ENCODE results near the gene CACNA1S. TPM values are rescaled to one million over a fixed set of nuclear protein-coding genes. Genes with fewer than 3 reads are reported as not detected.

CACNA1S gene
- total RNA-seq, 4 donors from 2014 or later: not detected

- H3K4me3 ChIP-seq: no peak overlapping the region
- 89% methylated on average over 3 of the region's 7 CpGs; no CpG with 5 or more reads in 1 of the 2 donors for WGBS, 2 donors (ENCODE audit: low coverage in 1 of 2)
- H3K36me3 ChIP-seq: no peaks in the 10 kb centered on the region
- peak overlapping the region in 3 of 4 donors; percentile 8 to 58 (median 44) for H3K27ac ChIP-seq
- H3K27me3 ChIP-seq: peaks cover 11% of the 10 kb centered on the region
- TF ChIP-seq POLR2A (IDR thresholded peaks at IDR 0.05) (no peak), CTCF (IDR thresholded peaks at IDR 0.05) (peak in 1 of 4 experiments; percentile 17)
- no peaks in the 10 kb centered on the region for H3K9me3 ChIP-seq
- peaks cover 0 to 90% (median 24%) of the 10 kb centered on the region in 3 donors for H3K4me1 ChIP-seq
- no peak for ATAC-seq
Measured at GRCh38 chr1:201025571-201026002, 86.6 kb downstream of the CACNA1S start.

- H3K27ac ChIP-seq: peak overlapping the region in 1 of 4 donors; percentile 58
- no peak for ATAC-seq
- no peaks in the 10 kb centered on the region for H3K36me3 ChIP-seq
- no peak for TF ChIP-seq EP300 (IDR thresholded peaks at IDR 0.05)
- TF ChIP-seq POLR2AphosphoS5 (IDR thresholded peaks at IDR 0.05): no peak
- TF ChIP-seq CTCF (IDR thresholded peaks at IDR 0.05): no peak
- no peak for TF ChIP-seq POLR2A (IDR thresholded peaks at IDR 0.05)
- no peak overlapping the region for H3K4me3 ChIP-seq
- no peaks in the 10 kb centered on the region for H3K9me3 ChIP-seq
- H3K27me3 ChIP-seq: peaks cover 11% of the 10 kb centered on the region
- H3K4me1 ChIP-seq: peaks cover 0 to 83% (median 24%) of the 10 kb centered on the region in 3 donors
- WGBS, 2 donors (ENCODE audit: low coverage in 1 of 2): 80 to 83% methylated on average over 1 of the region's 2 CpGs
Measured at GRCh38 chr1:201024625-201024998, 87.6 kb downstream of the CACNA1S start.

GRCh38 chr1:201023920-201024624 lies 88.2 kb downstream of the CACNA1S start:
- no peak for ATAC-seq
- Histone ChIP-seq H3K4me1 (peaks cover 0 to 78% (median 24%) of the 10 kb centered on the region in 3 donors), H3K4me3 (peak overlapping the region in 1 of 2 donors; percentile 68), H3K36me3 (no peaks in the 10 kb centered on the region), H3K27ac (peak overlapping the region in 2 of 4 donors; percentile 24 to 58), H3K27me3 (peaks cover 11% of the 10 kb centered on the region), H3K9me3 (no peaks in the 10 kb centered on the region)
- 41 to 46% methylated on average over 7 to 9 of the region's 17 CpGs for WGBS, 2 donors (ENCODE audit: low coverage in 1 of 2)
- TF ChIP-seq POLR2A (IDR thresholded peaks at IDR 0.05): no peak
- TF ChIP-seq POLR2AphosphoS5 (IDR thresholded peaks at IDR 0.05): no peak
- no peak for TF ChIP-seq CTCF (IDR thresholded peaks at IDR 0.05)
- TF ChIP-seq EP300 (IDR thresholded peaks at IDR 0.05): no peak

- Histone ChIP-seq H3K36me3 (no peaks in the 10 kb centered on the region), H3K4me3 (peak within 1 kb of the TSS; percentile 49 to 68), H3K9me3 (no peaks in the 10 kb centered on the region), H3K27me3 (peaks cover 11% of the 10 kb centered on the region), H3K27ac (peak within 1 kb of the TSS in 3 of 4 donors; percentile 28 to 72 (median 58)), H3K4me1 (peaks cover 0 to 72% (median 20%) of the 10 kb centered on the region in 3 donors)
- WGBS, 2 donors (ENCODE audit: low coverage in 1 of 2): no CpG with 5 or more reads among the region's 53 CpGs
- ATAC-seq: peak; percentile 86
- peak in 1 of 2 donors; percentile 9 for TF ChIP-seq POLR2A (IDR thresholded peaks at IDR 0.05)
- no peak for TF ChIP-seq POLR2AphosphoS5 (IDR thresholded peaks at IDR 0.05)
- no peak for TF ChIP-seq CTCF (IDR thresholded peaks at IDR 0.05)
Measured at GRCh38 chr1:201023517-201023902, 88.7 kb downstream of the CACNA1S start, which contains the start of gene KIF21B. Gene KIF21B (minus strand): TSS chr1:201023714. CDS start chr1:201023383, 331 bp downstream.

Measured in gastroesophageal sphincter (tissue), 4 donors.